MM.1S (cell line): ENCODE measurements around the gene JMJD7.

Experiments
- CTCF ChIP-seq: fragments of 300-600 bp; sonication (generic); IDR thresholded peaks from 2 replicates; pipeline ENCODE4 v1.5.1; 2016; ENCODE audit warnings: antibody characterized with exemption, low read length, mixed read lengths
- EZH2phosphoT487 ChIP-seq: fragments of 300-600 bp; sonication (generic); IDR thresholded peaks from 2 replicates; pipeline ENCODE4 v1.6.1; 2018; ENCODE audit warnings: antibody characterized with exemption, low read length

GRCh38 chr15:41886741-41887140, 58.8 kb downstream of the JMJD7 start:
- no peak for TF ChIP-seq CTCF
- TF ChIP-seq EZH2phosphoT487: no peak
